Superior temporal gyrus (tissue), 1 donor: ENCODE data around the gene MTA3.

Experiments
- DNase-seq: peaks from one replicate; pipeline ENCODE4 v3.0.0-alpha.2; 2016; ENCODE audit errors: extremely low spot score

Gene MTA3

DNA sequence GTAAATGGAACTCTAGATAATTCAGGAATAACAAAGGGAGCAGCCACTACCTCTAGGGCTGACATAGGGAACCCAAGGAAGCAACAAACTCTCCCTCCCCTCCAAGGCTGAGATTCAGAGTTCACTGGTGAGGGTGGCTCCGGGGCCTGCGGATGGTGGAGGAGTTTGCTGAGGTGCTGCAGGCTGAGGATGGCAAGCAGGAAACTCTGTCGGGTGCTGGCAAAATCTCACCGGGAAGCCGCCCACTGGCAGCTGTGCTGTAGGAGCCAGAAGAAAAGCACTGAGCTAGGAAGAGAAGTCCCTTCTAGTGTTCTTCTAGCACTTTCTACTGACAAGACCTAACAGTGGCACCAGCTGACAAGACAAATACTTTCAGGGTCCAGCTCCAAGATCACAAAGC lies 236.5 kb downstream of the MTA3 start:
- no peak for DNase-seq
